Fibroblast of villous mesenchyme (primary cell): ENCODE data around the gene TRIM24. TPM values are rescaled to one million over a fixed set of nuclear protein-coding genes. Genes with fewer than 3 reads are reported as not detected.
"Not testable (repeated sequence)": the region's sequence is repeated elsewhere in the genome, so short reads cannot be mapped to it uniquely, and the experiment has no call there.

ENCODE experiments used
- DNase-seq: peaks from one replicate; pipeline ENCODE4 v3.0.0-alpha.2; 2010; ENCODE audit warnings: low read depth
- H3K4me3 ChIP-seq: 2 replicates; pipeline ENCODE4 v1.5.1; 2011; ENCODE audit warnings: low read depth, mild to moderate bottlenecking, low read length
- total RNA-seq: library from RNA; depleted of rRNA; stranded (reverse); fragments of >200 nt; gene quantifications from 2 replicates; pipeline ENCODE4 v1.2.3, GENCODE V29; 2012
- TF ChIP-seq, protein P1 (sequence below): IDR thresholded peaks from 2 replicates; pipeline ENCODE4 v1.5.1; 2012; ENCODE audit warnings: low read depth, mild to moderate bottlenecking, low read length; ENCODE audit not compliant: insufficient read depth

TRIM24 gene
- total RNA-seq, 1 donor: 10.4 TPM

DNA sequence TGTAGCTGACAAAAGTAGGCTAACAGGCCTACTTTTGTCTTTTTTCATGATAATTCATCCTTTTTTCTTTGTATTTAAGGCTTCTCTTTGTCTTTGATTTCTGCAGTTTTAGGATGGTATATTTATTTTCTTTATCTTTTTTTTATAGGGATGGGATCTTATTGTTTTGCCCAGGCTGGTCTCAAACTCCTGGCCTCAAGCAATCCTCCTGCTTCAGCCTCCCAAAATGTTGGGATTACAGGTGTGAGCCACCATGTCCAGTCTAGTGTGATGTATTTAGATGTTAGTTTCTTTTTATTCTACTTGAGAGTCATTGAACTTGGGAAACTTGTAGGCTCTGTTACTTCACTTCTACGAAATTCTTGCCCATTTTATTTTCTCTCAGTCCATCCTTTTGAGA, 35.4 kb downstream of the TRIM24 start:
- DNase-seq: no peak
- TF ChIP-seq, protein P1, sequence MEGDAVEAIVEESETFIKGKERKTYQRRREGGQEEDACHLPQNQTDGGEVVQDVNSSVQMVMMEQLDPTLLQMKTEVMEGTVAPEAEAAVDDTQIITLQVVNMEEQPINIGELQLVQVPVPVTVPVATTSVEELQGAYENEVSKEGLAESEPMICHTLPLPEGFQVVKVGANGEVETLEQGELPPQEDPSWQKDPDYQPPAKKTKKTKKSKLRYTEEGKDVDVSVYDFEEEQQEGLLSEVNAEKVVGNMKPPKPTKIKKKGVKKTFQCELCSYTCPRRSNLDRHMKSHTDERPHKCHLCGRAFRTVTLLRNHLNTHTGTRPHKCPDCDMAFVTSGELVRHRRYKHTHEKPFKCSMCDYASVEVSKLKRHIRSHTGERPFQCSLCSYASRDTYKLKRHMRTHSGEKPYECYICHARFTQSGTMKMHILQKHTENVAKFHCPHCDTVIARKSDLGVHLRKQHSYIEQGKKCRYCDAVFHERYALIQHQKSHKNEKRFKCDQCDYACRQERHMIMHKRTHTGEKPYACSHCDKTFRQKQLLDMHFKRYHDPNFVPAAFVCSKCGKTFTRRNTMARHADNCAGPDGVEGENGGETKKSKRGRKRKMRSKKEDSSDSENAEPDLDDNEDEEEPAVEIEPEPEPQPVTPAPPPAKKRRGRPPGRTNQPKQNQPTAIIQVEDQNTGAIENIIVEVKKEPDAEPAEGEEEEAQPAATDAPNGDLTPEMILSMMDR: no peak
- H3K4me3 ChIP-seq: no peak overlapping the region

DNA sequence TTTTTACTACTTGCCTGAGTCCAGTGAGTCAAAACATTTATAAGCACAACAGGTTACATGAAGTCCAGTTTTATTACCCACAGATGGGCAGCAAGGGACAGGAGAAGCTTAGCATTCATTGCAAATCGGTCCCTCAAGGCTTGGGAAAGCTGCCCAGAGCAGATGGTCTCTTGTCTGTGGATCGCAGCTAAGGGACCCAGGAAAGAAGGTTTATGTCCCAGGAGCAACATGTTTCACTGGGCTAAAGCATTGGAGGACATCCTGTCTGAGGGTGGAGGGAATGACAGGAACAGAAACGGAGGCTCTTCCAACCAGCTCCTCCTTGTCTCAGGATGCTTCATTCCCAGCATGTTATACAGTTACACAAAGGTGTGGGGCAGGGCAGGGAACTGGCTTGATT, 39.3 kb downstream of the TRIM24 start:
- DNase-seq: no peak
- TF ChIP-seq, protein P1: no peak
- no peak overlapping the region for H3K4me3 ChIP-seq

DNA sequence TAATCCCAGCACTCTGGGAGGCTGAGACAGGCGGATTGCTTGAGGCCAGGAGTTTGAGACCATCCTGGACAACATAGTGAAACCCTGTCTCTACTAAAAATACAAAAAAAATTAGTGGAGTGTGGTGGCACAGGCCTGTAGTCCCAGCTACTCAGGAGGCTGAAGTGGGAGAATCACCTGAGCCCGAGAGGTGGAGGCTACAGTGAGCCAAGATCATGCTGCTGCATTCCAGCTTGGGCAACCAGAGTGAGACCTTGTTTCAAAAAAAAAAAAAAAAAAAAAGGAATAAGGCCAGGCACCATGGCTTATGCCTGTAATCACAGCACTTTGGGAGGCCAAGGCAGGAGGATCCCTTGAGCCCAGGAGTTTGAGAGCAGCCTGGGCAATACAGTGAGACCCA, 40.2 kb downstream of the TRIM24 start:
- DNase-seq: not testable (repeated sequence)

DNA sequence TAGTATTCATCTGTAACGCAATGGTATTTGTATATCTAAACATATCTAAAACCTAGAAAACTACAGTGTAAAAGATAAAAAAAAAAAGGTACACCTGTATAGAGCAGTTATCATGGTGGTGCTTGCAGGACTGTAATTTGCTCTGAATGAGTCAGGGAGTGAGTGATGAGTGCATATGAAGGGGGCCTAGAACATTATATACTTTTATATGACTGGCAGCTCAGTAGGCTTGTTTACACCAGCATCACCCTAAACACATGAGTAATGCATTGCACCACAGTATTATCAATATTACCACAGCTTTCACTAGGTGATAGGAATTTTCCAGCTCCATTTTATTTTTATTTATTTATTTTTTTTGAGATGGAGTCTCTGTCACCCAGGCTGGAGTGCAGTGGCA, 40.8 kb downstream of the TRIM24 start:
- DNase-seq: peak; percentile 30
- TF ChIP-seq, protein P1: no peak
- H3K4me3 ChIP-seq: no peak overlapping the region

More for the DNA sequence above, 40.2 kb downstream of the TRIM24 start:
- H3K4me3 ChIP-seq: not testable (repeated sequence)

DNA sequence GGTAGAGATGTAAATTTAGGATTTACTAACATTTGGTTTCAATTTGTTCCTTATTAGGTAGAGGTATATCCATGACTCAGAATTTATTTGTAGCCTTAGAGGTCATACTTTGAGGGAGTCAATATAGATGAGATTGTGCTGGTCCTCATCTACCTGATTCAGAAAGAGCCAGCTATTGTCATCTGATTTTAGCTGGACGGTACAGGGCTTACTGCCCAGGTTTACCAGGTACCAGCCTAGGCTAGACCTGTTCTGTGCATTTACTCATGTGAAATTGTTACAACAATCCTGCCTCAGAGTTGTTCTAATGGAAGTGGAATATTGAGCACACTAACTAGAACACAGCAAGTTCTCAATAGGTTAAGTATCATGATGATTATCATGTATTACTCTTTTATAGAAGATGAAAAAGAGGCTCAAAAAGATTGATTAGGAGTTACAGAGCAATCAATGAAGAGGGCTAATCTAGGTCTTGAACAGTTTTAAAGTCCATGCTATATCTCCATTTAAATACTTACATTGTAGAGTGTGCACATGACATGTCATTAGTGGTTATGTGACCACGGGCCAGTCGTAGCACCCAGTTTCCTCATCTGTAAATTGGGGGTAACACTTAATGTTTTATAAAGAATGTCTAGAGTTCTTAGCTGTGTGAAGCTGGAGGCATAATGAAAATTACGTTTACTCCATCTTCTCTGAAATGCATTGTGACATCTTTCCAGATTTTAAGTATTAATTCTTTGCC, 42.1 kb downstream of the TRIM24 start:
- TF ChIP-seq, protein P1: no peak

DNA sequence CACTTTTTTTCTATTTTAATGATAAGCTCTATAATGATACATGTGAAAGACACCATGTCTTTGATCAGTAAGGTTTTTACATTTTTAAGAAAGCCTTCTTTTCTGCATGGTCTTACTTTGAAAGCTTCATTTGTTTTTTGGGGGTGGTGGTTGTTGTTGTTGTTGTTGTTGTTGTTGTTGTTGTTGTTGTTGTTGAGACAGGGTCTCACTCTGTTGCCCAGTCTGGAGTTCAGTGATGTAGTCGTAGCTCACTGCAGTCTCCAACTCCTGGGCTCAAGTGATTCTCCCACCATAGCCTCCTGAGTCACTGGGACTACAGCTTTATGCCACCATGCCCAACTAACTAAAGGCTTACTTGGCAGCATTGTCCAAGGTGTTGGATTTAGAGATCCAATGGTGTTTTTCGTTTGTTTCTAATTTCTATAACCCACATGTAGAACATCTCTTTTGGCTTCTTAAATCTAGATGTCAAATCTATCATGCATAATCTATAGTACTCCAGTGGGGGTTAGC, 45.4 kb downstream of the TRIM24 start:
- TF ChIP-seq, protein P1: no peak
- no peak for DNase-seq
- H3K4me3 ChIP-seq: no peak overlapping the region

More for the DNA sequence above, 42.1 kb downstream of the TRIM24 start:
- no peak for DNase-seq
- no peak overlapping the region for H3K4me3 ChIP-seq

DNA sequence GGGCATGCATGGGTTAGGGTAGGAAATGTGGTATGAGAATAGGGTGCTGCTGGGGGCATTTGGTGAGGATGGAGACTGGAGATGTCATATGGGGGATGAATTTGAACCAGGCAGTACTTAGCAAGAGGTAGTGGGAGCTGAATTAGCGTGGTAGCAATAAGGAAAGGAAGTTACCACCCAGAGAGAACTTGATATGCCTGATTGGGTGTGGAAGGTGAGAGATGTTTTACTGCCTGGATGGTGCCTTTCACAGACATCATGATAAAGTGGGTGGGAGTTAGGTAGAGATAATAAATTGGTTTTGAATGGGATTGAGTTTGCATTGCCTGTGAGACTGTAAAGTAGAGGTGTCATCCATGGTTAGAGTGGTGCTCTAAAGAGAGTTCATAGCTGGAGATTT, 46.7 kb downstream of the TRIM24 start:
- TF ChIP-seq, protein P1: no peak
- H3K4me3 ChIP-seq: no peak overlapping the region
- DNase-seq: no peak
